Measurements from ENCODE around the gene EHBP1L1.

EHBP1L1 gene

GRCh38 chr11:65571420-65571819 lies 4.4 kb upstream of the EHBP1L1 start:
- no peak for DNase-seq (ENCODE audit: low spot score)
- TF ChIP-seq CTCF (IDR thresholded peaks at IDR 0.05): no peak
- peak overlapping the region; percentile 98 for H3K4me3 ChIP-seq
- H3K27ac ChIP-seq: peak overlapping the region; percentile 86 to 100

DNA sequence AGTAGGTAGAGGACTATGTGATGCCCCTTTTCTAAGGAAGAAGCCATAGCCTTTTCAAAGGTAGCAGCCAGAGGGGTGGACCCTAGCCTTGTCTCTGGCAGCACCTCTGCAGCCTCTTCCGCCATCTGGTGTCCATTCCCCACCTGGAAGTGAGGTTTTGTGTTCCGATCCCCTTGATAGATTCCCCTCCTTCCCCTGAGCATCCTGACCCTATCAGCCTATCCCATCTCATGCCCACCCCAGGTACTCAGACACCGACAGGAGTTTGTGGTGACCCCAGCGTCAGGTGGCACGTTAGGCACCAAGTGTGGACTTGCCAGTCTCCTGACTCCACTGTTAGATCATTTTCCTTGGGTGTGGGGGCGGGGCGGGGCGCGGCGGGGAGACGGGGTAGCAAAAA lies 3.9 kb upstream of the EHBP1L1 start:
- Histone ChIP-seq H3K27ac (peak overlapping the region; percentile 86 to 100), H3K4me3 (peak overlapping the region; percentile 98)
- no peak for DNase-seq (ENCODE audit: low spot score)
- TF ChIP-seq CTCF (IDR thresholded peaks at IDR 0.05): peak; percentile 20

DNA sequence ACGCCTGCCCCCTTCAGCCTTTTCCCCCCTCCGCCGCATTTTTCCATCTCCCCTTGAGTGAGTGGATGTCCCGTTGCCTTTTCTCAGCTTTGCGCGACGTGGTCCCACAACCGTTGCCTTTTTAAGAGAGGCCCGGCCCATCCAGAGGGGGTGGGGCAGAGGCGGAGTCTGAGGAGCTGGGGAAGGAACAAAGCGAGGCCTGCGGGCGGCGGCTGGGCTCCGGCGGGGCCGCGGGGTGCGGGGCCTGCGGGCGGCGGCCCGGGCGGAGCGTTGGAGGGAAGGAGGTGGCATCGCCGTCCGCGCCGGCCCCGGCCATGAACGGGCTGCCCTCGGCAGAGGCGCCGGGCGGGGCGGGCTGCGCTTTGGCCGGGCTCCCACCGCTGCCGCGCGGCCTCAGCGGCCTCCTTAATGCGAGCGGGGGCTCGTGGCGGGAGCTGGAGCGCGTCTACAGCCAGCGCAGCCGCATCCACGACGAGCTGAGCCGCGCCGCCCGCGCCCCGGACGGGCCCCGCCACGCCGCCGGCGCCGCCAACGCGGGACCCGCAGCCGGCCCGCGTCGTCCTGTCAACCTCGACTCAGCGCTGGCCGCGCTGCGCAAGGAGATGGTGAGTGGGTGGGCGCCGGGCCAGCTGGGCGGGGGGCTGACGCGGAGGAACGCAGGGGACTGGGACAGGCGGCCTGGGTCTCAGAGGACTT lies 3.3 kb upstream of the EHBP1L1 start, which contains the start of gene FAM89B:
TSS of gene FAM89B (plus strand) at position 183 of the 696 bp plus-strand sequence. CDS start at position 315, 132 bp downstream.
- Histone ChIP-seq H3K27ac (peak within 1 kb of the TSS; percentile 86 to 100), H3K4me3 (peak within 1 kb of the TSS; percentile 98)
- peak; percentile 94 for DNase-seq (ENCODE audit: low spot score)
- TF ChIP-seq CTCF (IDR thresholded peaks at IDR 0.05): no peak

- Histone ChIP-seq H3K4me3 (peak overlapping the region; percentile 98), H3K27ac (peak overlapping the region; percentile 86 to 100)
- TF ChIP-seq CTCF (IDR thresholded peaks at IDR 0.05): no peak
- no peak for DNase-seq (ENCODE audit: low spot score)
Measured at GRCh38 chr11:65573391-65574079, 2.3 kb upstream of the EHBP1L1 start.

GRCh38 chr11:65574109-65574810 lies 1.6 kb upstream of the EHBP1L1 start:
- peak; percentile 96 for DNase-seq (ENCODE audit: low spot score)
- Histone ChIP-seq H3K4me3 (peak overlapping the region; percentile 98), H3K27ac (peak overlapping the region; percentile 98 to 100)
- TF ChIP-seq CTCF (IDR thresholded peaks at IDR 0.05): peak; percentile 98

GRCh38 chr11:65574811-65575567 lies 864 bp upstream of the EHBP1L1 start:
- Histone ChIP-seq H3K4me3 (peak overlapping the region; percentile 98), H3K27ac (peak overlapping the region; percentile 98 to 100)
- no peak for DNase-seq (ENCODE audit: low spot score)
- no peak for TF ChIP-seq CTCF (IDR thresholded peaks at IDR 0.05)
